SK-N-SH treated with all-trans-retinoic acid at 6 μM for 48 hours (cell line): ENCODE measurements around the gene TPM1.
A peak's percentile ranks its signal among the peaks of the same experiment; 100 is the strongest.

ENCODE experiments used
- ATAC-seq: fragments of 200-7000 bp; cut with Tn5 transposase; 3 replicates; pipeline ENCODE4 v1.9.1; 2020; ENCODE audit warnings: mild to moderate bottlenecking, moderate library complexity
- ARNTL ChIP-seq: fragments of 450-650 bp; formaldehyde crosslinking; IDR thresholded peaks from 2 replicates; pipeline ENCODE4 v1.5.0; 2020; ENCODE audit warnings: low read depth, mild to moderate bottlenecking, moderate library complexity, borderline replicate concordance
- BACH2 ChIP-seq: fragments of 250-450 bp; sonication (Bioruptor Pico); IDR thresholded peaks from 2 replicates; pipeline ENCODE4 v1.9.0; 2021; ENCODE audit warnings: mild to moderate bottlenecking, borderline replicate concordance
- CREB5 ChIP-seq: fragments of 250-450 bp; sonication (Bioruptor Pico); IDR thresholded peaks from 2 replicates; pipeline ENCODE4 v1.5.1; 2020; ENCODE audit warnings: low read depth, mild to moderate bottlenecking, moderate library complexity
- ESRRG ChIP-seq: fragments of 250-450 bp; sonication (Bioruptor Pico); IDR thresholded peaks from 2 replicates; pipeline ENCODE4 v1.6.1; 2021; ENCODE audit warnings: mild to moderate bottlenecking
- GLIS3 ChIP-seq: fragments of 250-450 bp; sonication (Bioruptor Pico); IDR thresholded peaks from 2 replicates; pipeline ENCODE4 v1.5.0; 2020; ENCODE audit warnings: mild to moderate bottlenecking, moderate library complexity
- ISL1 ChIP-seq: fragments of 250-450 bp; sonication (Bioruptor Pico); IDR thresholded peaks from 2 replicates; pipeline ENCODE4 v2.1.2; 2022; ENCODE audit warnings: mild to moderate bottlenecking, moderate library complexity
- OSR1 ChIP-seq: fragments of 250-450 bp; sonication (Bioruptor Pico); IDR thresholded peaks from 2 replicates; pipeline ENCODE4 v1.8.0; 2022; ENCODE audit warnings: moderate library complexity, mild to moderate bottlenecking, inconsistent platforms
- PATZ1 ChIP-seq: fragments of 250-450 bp; sonication (Bioruptor Pico); IDR thresholded peaks from 2 replicates; pipeline ENCODE4 v1.8.0; 2020; ENCODE audit warnings: mild to moderate bottlenecking, moderate library complexity, borderline replicate concordance
- POU6F1 ChIP-seq: fragments of 250-450 bp; sonication (Bioruptor Pico); IDR thresholded peaks from 2 replicates; pipeline ENCODE4 v1.8.0; 2021; ENCODE audit warnings: low read depth, mild to moderate bottlenecking, moderate library complexity, borderline replicate concordance
- PPARA ChIP-seq: fragments of 250-450 bp; sonication (Bioruptor Pico); IDR thresholded peaks from 2 replicates; pipeline ENCODE4 v1.5.0; 2020; ENCODE audit warnings: mild to moderate bottlenecking, borderline replicate concordance
- RARB ChIP-seq: fragments of 250-450 bp; sonication (Bioruptor Pico); IDR thresholded peaks from 2 replicates; pipeline ENCODE4 v1.8.0; 2021; ENCODE audit warnings: mild to moderate bottlenecking, moderate library complexity
- TCF4 ChIP-seq: fragments of 250-450 bp; sonication (Bioruptor Pico); IDR thresholded peaks from 2 replicates; pipeline ENCODE4 v1.8.0; 2021; ENCODE audit warnings: mild to moderate bottlenecking, moderate library complexity, borderline replicate concordance
- TOX ChIP-seq: fragments of 250-450 bp; sonication (Bioruptor Pico); IDR thresholded peaks from 2 replicates; pipeline ENCODE4 v1.8.0; 2021; ENCODE audit warnings: mild to moderate bottlenecking, moderate library complexity, borderline replicate concordance
- TSHZ2 ChIP-seq: fragments of 250-450 bp; sonication (Bioruptor Pico); IDR thresholded peaks from 2 replicates; pipeline ENCODE4 v1.5.0; 2020; ENCODE audit warnings: mild to moderate bottlenecking, moderate library complexity
- ZC3H10 ChIP-seq: fragments of 250-450 bp; sonication (Bioruptor Pico); IDR thresholded peaks from 2 replicates; pipeline ENCODE4 v1.5.1; 2021; ENCODE audit warnings: mild to moderate bottlenecking, moderate library complexity
- ZFP3 ChIP-seq: fragments of 250-450 bp; sonication (Bioruptor Pico); IDR thresholded peaks from 2 replicates; pipeline ENCODE4 v1.5.0; 2020; ENCODE audit warnings: mild to moderate bottlenecking, moderate library complexity
- ZFP30 ChIP-seq: fragments of 450-650 bp; formaldehyde crosslinking; IDR thresholded peaks from 2 replicates; pipeline ENCODE4 v1.5.0; 2022; ENCODE audit warnings: mild to moderate bottlenecking, moderate library complexity
- ZNF565 ChIP-seq: fragments of 450-650 bp; formaldehyde crosslinking; conservative IDR thresholded peaks from 2 replicates; pipeline ENCODE4 v1.5.0; 2020; ENCODE audit warnings: low read depth, mild to moderate bottlenecking, moderate library complexity
- ZNF70 ChIP-seq: fragments of 450-650 bp; formaldehyde crosslinking; IDR thresholded peaks from 2 replicates; pipeline ENCODE4 v1.5.0; 2020; ENCODE audit warnings: mild to moderate bottlenecking, moderate library complexity
- ZNF8 ChIP-seq: fragments of 450-650 bp; formaldehyde crosslinking; IDR thresholded peaks from 2 replicates; pipeline ENCODE4 v1.5.0; 2020; ENCODE audit warnings: mild to moderate bottlenecking, moderate library complexity

The TPM1 gene

GRCh38 chr15:63054281-63054683 lies 11.7 kb downstream of the TPM1 start:
- TF ChIP-seq ISL1 (CRISPR knock-in tag) (no peak), ZNF8 (CRISPR knock-in tag) (no peak), PPARA (CRISPR knock-in tag) (no peak), GLIS3 (CRISPR knock-in tag) (no peak), TSHZ2 (CRISPR knock-in tag) (no peak), RARB (CRISPR knock-in tag) (no peak), ZFP3 (CRISPR knock-in tag) (no peak), ZFP30 (CRISPR knock-in tag) (no peak), ESRRG (no peak), PATZ1 (CRISPR knock-in tag) (no peak; the same call in 1 of the 2 replicates), ZC3H10 (CRISPR knock-in tag) (no peak), TOX (no peak), CREB5 (CRISPR knock-in tag) (no peak), ZNF565 (CRISPR knock-in tag) (no peak), BACH2 (no peak), OSR1 (CRISPR knock-in tag) (no peak), TCF4 (CRISPR knock-in tag) (no peak), ARNTL (no peak)
- ATAC-seq = peak; percentile 0; the same call in 2 of the 3 replicates

- TF ChIP-seq ZFP3 (CRISPR knock-in tag) = no peak
- TF ChIP-seq ZFP30 (CRISPR knock-in tag) = no peak
- TF ChIP-seq POU6F1 (CRISPR knock-in tag) = no peak
- peak; percentile 65 for TF ChIP-seq ISL1 (CRISPR knock-in tag)
- TF ChIP-seq ZNF70 = no peak
- TF ChIP-seq TCF4 (CRISPR knock-in tag) = peak; percentile 46; the same call in 1 of the 2 replicates
- 0 out of 2 replicates have a peak, but pooled peaks have one; percentile 42 for TF ChIP-seq ARNTL
- no peak for TF ChIP-seq PPARA (CRISPR knock-in tag)
- TF ChIP-seq ZNF565 (CRISPR knock-in tag) = no peak
- peak; percentile 6; the same call in 1 of the 2 replicates for TF ChIP-seq PATZ1 (CRISPR knock-in tag)
- peak; percentile 80 for TF ChIP-seq TSHZ2 (CRISPR knock-in tag)
- TF ChIP-seq, all 23 proteins: peak for 5
- no peak for ATAC-seq
These were observed 12.4 kb downstream of the TPM1 start for GRCh38 chr15:63054985-63055384.
